Mesenchymal stem cell (in vitro differentiated cells and primary cell): Measurements from ENCODE around the gene ATF7IP2.

ENCODE experiments used
- DNase-seq: peaks from one replicate; pipeline ENCODE4 v3.0.0-alpha.2; 2013
- H2AFZ ChIP-seq: one replicate; pipeline ENCODE4 v1.6.1; 2013; ENCODE audit warnings: low read depth, mild to moderate bottlenecking, control low read depth, inconsistent platforms, low read length, moderate library complexity
- H2AK5ac ChIP-seq: 2 replicates; pipeline ENCODE4 v1.6.1; 2013; ENCODE audit warnings: low read length, moderate library complexity, mild to moderate bottlenecking, inconsistent platforms; ENCODE audit not compliant: severe bottlenecking
- H2BK120ac ChIP-seq: one replicate; pipeline ENCODE4 v1.6.1; 2013; ENCODE audit warnings: low read depth, mild to moderate bottlenecking, inconsistent platforms, low read length, moderate library complexity
- H2BK12ac ChIP-seq, 2 experiments: one replicate each; pipeline ENCODE4 v1.6.1; 2013; ENCODE audit warnings: inconsistent platforms in 2 of 2, low read length in 2 of 2, mild to moderate bottlenecking in 2 of 2, moderate library complexity in 2 of 2, control low read depth in 1 of 2
- H2BK15ac ChIP-seq: one replicate; pipeline ENCODE4 v1.6.1; 2013; ENCODE audit warnings: mild to moderate bottlenecking, low read depth, inconsistent platforms; ENCODE audit not compliant: poor library complexity, severe bottlenecking
- H2BK5ac ChIP-seq: 2 replicates; pipeline ENCODE4 v1.6.1; 2013; ENCODE audit warnings: low read depth, mild to moderate bottlenecking, low read length, control low read depth, inconsistent platforms; ENCODE audit not compliant: poor library complexity, severe bottlenecking
- H3K14ac ChIP-seq, 2 experiments: one replicate each; pipeline ENCODE4 v1.6.1; 2013; ENCODE audit warnings: inconsistent platforms in 2 of 2, low read length in 2 of 2, control low read depth in 1 of 2, mild to moderate bottlenecking in 1 of 2, moderate library complexity in 1 of 2
- H3K18ac ChIP-seq, 2 experiments: one replicate each; pipeline ENCODE4 v1.6.1; 2013; ENCODE audit warnings: inconsistent platforms in 2 of 2, low read length in 2 of 2, control low read depth in 1 of 2, low read depth in 1 of 2, mild to moderate bottlenecking in 1 of 2
- H3K23ac ChIP-seq, 2 experiments: one replicate each; pipeline ENCODE4 v1.6.1; 2013; ENCODE audit warnings: inconsistent platforms in 2 of 2, low read length in 2 of 2, mild to moderate bottlenecking in 2 of 2, moderate library complexity in 2 of 2, control low read depth in 1 of 2
- H3K27ac ChIP-seq: 2 replicates; pipeline ENCODE4 v1.5.1; 2013; ENCODE audit warnings: mild to moderate bottlenecking, moderate library complexity, low read length, control low read depth, inconsistent platforms; ENCODE audit not compliant: poor library complexity, severe bottlenecking
- H3K27me3 ChIP-seq, 2 experiments: 2 replicates each; pipeline versions ENCODE4 v1.6.1 to v1.7.0; 2013; ENCODE audit warnings: low read length in 2 of 2, mild to moderate bottlenecking in 2 of 2, moderate library complexity in 2 of 2, control low read depth in 1 of 2, inconsistent platforms in 1 of 2; ENCODE audit not compliant: control insufficient read depth in 1 of 2, insufficient read depth in 1 of 2
- H3K36me3 ChIP-seq, 2 experiments: 2 replicates each; pipeline versions ENCODE4 v1.6.1 to v1.7.0; 2013; ENCODE audit warnings: low read length in 2 of 2, control low read depth in 1 of 2, inconsistent platforms in 1 of 2, low read depth in 1 of 2, mild to moderate bottlenecking in 1 of 2; ENCODE audit not compliant: insufficient read depth in 2 of 2, control insufficient read depth in 1 of 2
- H3K4ac ChIP-seq, 2 experiments: one replicate each; pipeline ENCODE4 v1.6.1; 2013; ENCODE audit warnings: inconsistent platforms in 2 of 2, low read length in 2 of 2, mild to moderate bottlenecking in 2 of 2, moderate library complexity in 2 of 2, control low read depth in 1 of 2, low read depth in 1 of 2
- H3K4me1 ChIP-seq: 2 replicates; pipeline ENCODE4 v1.6.1; 2013; ENCODE audit warnings: low read depth, low read length, control low read depth; ENCODE audit not compliant: control insufficient read depth, insufficient read depth
- H3K4me2 ChIP-seq: 2 replicates; pipeline ENCODE4 v1.6.1; 2013; ENCODE audit warnings: low read length, mild to moderate bottlenecking, inconsistent platforms; ENCODE audit not compliant: poor library complexity, severe bottlenecking
- H3K4me3 ChIP-seq, 2 experiments: 2 replicates each; pipeline versions ENCODE4 v1.5.1 to v1.7.0; 2013; ENCODE audit warnings: low read length in 2 of 2, mild to moderate bottlenecking in 2 of 2, control low read depth in 1 of 2, low read depth in 1 of 2; ENCODE audit not compliant: insufficient read depth in 1 of 2
- H3K79me1 ChIP-seq: replicated peaks from 2 replicates; pipeline ENCODE4 v1.6.1; 2013; ENCODE audit warnings: mild to moderate bottlenecking, control low read depth, low read length, inconsistent platforms; ENCODE audit not compliant: poor library complexity, severe bottlenecking
- H3K9ac ChIP-seq: 2 replicates; pipeline ENCODE4 v1.7.0; 2013; ENCODE audit warnings: mild to moderate bottlenecking, low read length, moderate library complexity
- H3K9me3 ChIP-seq: 2 replicates; pipeline ENCODE4 v1.7.0; 2013; ENCODE audit warnings: mild to moderate bottlenecking, low read length; ENCODE audit not compliant: control insufficient read depth
- H4K8ac ChIP-seq: one replicate; pipeline ENCODE4 v1.6.1; 2013; ENCODE audit warnings: inconsistent platforms, mild to moderate bottlenecking, low read length, moderate library complexity
- H4K91ac ChIP-seq: one replicate; pipeline ENCODE4 v1.6.1; 2013; ENCODE audit warnings: mild to moderate bottlenecking, low read length, inconsistent platforms
- WGBS: methylation state at CpG from one replicate; pipeline ENCODE4 v1.1.7; 2013; ENCODE audit warnings: mixed read lengths; 5-methylcytosine and 5-hydroxymethylcytosine counted together

ATF7IP2 gene

DNA sequence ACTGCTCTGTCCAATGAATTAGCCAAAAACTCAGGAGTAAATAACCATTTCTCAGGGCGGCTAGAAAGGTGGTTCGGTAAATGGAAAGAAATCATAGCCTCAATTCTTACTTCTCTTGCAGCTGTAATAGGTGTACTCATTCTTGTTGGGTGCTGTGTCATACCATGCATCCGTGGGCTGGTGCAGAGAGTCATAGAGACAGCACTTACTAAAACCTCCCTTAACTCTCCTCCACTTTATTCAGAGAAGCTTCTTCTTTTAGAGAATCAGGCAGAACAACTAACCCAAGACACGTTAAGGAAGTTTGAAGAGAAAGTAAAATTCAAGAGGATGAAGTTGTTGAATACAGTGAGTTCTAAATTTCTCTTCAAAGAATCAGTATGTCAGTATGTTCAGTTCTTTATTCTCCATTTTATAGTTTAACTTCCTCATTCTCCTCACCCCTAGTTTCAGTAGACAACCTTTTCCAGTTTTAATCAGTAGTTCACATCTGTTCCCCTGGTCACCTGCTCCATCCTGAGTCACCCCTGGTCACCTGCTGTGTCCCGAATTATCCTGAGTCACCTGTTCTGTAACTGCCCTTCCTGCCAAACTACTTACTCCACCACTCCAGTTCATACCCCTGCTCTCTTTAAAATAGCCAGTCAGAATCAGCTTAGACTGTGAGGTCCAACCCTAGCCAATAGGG, 108.6 kb downstream of the ATF7IP2 start:
- Histone ChIP-seq H2BK12ac (no peak overlapping the region), H3K4me1 (no peaks in the 10 kb centered on the region), H3K9me3 (peaks cover 15% of the 10 kb centered on the region), H3K23ac (no peak overlapping the region), H3K14ac (no peak overlapping the region), H3K18ac (no peak overlapping the region), H3K4ac (no peak overlapping the region), H3K79me1 (no peaks in the 10 kb centered on the region), H3K27me3 (no peaks in the 10 kb centered on the region), H4K91ac (no peak overlapping the region), H2BK15ac (no peak overlapping the region), H2BK5ac (no peak overlapping the region), H3K9ac (no peak overlapping the region), H3K4me3 (no peak overlapping the region), H3K36me3 (no peaks in the 10 kb centered on the region), H2AK5ac (no peak overlapping the region), H4K8ac (no peak overlapping the region), H2BK120ac (no peak overlapping the region), H2AFZ (no peak overlapping the region), H3K27ac (no peak overlapping the region), H3K4me2 (no peak overlapping the region)
- 72% methylated on average over 4 of the region's 5 CpGs for WGBS
- DNase-seq, result no peak

DNA sequence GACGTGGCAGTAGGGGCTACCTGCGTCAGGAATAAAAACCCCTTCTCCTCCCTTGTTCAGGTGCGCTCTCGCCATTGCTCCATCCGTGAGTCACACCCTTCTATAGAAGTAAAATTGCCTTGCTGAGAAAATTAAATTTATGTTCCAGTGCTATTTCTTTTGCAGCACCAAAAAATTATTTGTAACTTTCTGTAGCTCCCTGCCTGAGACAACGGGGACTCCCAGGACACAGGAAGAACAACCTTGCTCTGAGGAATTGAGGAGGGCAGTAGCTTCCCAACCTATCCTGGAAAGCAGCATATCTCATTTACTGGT, 109.1 kb downstream of the ATF7IP2 start:
- Histone ChIP-seq H3K79me1 (no peaks in the 10 kb centered on the region), H3K4me3 (no peak overlapping the region), H3K4ac (no peak overlapping the region), H3K36me3 (no peaks in the 10 kb centered on the region), H2BK120ac (no peak overlapping the region), H3K4me1 (no peaks in the 10 kb centered on the region), H3K14ac (no peak overlapping the region), H3K9me3 (peaks cover 15% of the 10 kb centered on the region), H2AFZ (no peak overlapping the region), H2BK15ac (no peak overlapping the region), H2AK5ac (no peak overlapping the region), H2BK12ac (no peak overlapping the region), H3K27me3 (no peaks in the 10 kb centered on the region), H4K8ac (no peak overlapping the region), H3K27ac (no peak overlapping the region), H2BK5ac (no peak overlapping the region), H3K23ac (no peak overlapping the region), H3K9ac (no peak overlapping the region), H3K18ac (no peak overlapping the region), H3K4me2 (no peak overlapping the region), H4K91ac (no peak overlapping the region)
- 96% methylated on average over 3 of the region's 6 CpGs for WGBS
- no peak for DNase-seq

DNA sequence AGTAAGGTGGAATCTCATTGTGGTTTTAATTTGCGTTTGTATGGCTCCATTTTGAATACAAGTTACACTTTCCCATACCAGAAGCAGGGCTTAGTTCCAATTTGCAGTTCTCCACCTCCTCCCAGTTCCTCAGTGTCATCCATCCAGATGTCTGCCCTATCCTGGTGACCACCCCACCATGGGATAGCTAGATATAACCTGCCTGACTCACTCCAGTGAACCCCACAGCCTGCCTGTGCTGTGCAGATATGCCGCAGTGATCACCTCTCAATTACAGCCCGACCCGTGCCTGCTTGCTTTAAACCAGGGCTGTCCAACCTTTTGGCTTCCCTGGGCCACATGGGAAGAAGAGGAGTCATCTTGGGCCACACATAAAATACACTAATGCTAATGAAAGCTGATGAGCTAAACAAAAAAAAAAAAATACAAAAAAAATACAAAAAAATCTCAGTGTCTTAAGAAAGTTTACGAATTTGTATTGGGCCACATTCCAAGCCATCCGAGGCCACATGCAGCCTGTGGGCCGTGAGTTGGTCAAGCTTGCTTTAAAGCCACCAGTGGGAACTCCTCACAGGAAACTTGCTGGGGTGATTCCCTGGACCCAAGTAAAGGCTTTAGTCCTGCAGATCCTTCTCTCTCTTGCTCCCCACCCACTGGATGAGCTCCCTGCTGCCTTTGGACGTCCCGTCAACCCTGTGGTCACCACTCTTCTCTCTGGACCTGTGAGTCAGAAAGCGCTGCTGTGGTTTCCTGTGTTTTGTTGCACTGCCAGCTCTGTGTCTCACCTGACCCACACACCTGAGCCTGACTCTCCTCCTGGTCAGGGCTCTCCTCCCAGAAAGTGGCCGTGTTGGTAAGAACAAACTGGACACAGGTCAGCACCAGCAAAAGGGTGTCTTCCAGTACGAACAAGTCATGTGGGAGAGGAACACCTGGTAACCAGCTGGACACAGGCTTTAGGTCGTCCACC, 111.6 kb downstream of the ATF7IP2 start:
- Histone ChIP-seq H3K27me3 (no peaks in the 10 kb centered on the region), H3K9me3 (peaks cover 15% of the 10 kb centered on the region), H3K23ac (no peak overlapping the region), H3K36me3 (no peaks in the 10 kb centered on the region), H3K4ac (no peak overlapping the region), H2BK5ac (no peak overlapping the region), H2BK120ac (no peak overlapping the region), H3K4me3 (no peak overlapping the region), H4K91ac (no peak overlapping the region), H3K9ac (no peak overlapping the region), H3K4me2 (no peak overlapping the region), H3K27ac (no peak overlapping the region), H3K14ac (no peak overlapping the region), H2BK12ac (no peak overlapping the region), H3K4me1 (no peaks in the 10 kb centered on the region), H2AK5ac (no peak overlapping the region), H3K18ac (no peak overlapping the region), H3K79me1 (no peaks in the 10 kb centered on the region), H2AFZ (no peak overlapping the region), H2BK15ac (no peak overlapping the region), H4K8ac (no peak overlapping the region)
- no peak for DNase-seq
- 91% methylated on average over 13 of the region's 13 CpGs for WGBS

DNA sequence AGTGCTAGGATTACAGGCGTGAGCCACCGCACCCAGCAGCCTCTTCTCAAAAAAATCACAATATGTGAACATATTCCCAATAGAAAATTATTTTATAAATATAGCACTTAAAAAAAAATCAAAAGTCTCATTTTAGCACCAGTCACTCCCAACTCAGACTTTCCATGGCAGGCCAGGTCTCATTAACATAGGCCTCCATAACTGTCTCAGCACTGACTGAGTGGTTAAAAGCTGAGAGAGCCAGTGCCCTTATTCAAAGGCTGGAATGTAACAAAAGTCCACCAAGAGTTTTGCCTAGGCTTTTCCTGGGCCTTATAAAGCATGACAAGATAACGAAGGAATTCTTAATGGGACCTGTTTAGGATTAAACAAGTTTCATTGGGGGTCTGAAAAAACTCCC, 114.7 kb downstream of the ATF7IP2 start:
- Histone ChIP-seq H3K14ac (no peak overlapping the region), H2BK12ac (no peak overlapping the region), H3K79me1 (no peaks in the 10 kb centered on the region), H4K8ac (no peak overlapping the region), H3K23ac (no peak overlapping the region), H3K27ac (no peak overlapping the region), H3K9me3 (peaks cover 3% of the 10 kb centered on the region), H3K36me3 (no peaks in the 10 kb centered on the region), H3K4me2 (no peak overlapping the region), H2BK120ac (no peak overlapping the region), H3K4me3 (no peak overlapping the region), H2AK5ac (no peak overlapping the region), H4K91ac (no peak overlapping the region), H3K4ac (no peak overlapping the region), H3K4me1 (no peaks in the 10 kb centered on the region), H3K27me3 (no peaks in the 10 kb centered on the region), H3K18ac (no peak overlapping the region), H2AFZ (no peak overlapping the region), H2BK5ac (no peak overlapping the region), H3K9ac (no peak overlapping the region), H2BK15ac (no peak overlapping the region)
- 93% methylated on average over 1 of the region's 3 CpGs for WGBS
- DNase-seq, result no peak
